ENCODE results near the gene CACNA1I.

Gene CACNA1I

DNA sequence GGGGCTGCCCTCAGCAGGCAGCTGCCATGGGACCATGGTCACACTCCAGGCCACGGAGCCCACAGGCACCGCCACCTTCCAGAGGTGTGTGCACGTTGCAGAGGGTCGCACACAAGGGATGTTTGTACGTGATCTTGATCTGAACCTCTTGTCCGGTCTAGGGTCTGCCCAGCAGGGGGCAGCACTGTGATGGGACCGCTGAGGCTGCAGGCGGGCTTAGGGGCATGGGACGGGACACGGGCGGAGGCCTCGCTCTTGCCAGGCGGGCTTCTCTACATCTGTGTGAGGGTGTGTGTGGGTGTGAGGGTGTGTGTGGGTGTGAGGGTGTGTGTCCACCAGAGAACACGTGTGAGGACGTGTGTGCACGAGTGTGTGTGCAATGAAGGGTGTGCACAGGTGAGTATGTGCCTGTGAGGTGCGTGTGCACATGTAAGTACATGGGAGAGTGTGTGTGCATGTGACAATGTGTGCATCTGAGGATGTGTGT lies 52.4 kb downstream of the CACNA1I start:
- no peak overlapping the region for H3K4me3 Mint-ChIP-seq
- H3K27me3 Mint-ChIP-seq = peaks cover 31% of the 10 kb centered on the region
- peaks cover 11% of the 10 kb centered on the region for H3K4me1 Mint-ChIP-seq
- CTCF ChIA-PET = interaction anchor here (0.8 to 2.7 kb wide), 2 partner anchors 9 to 402 kb away, joined by 3 to 16 read pairs; no protein-coding TSS in a partner anchor
- peak; percentile 75 for DNase-seq
- no peaks in the 10 kb centered on the region for H3K36me3 Mint-ChIP-seq
- no peaks in the 10 kb centered on the region for H3K9me3 Mint-ChIP-seq
- no peak overlapping the region for H3K27ac Mint-ChIP-seq

GRCh38 chr22:39623603-39624500 lies 53.3 kb downstream of the CACNA1I start:
- peaks cover 8% of the 10 kb centered on the region for H3K4me1 Mint-ChIP-seq
- no peaks in the 10 kb centered on the region for H3K9me3 Mint-ChIP-seq
- peaks cover 27% of the 10 kb centered on the region for H3K27me3 Mint-ChIP-seq
- H3K36me3 Mint-ChIP-seq = no peaks in the 10 kb centered on the region
- DNase-seq = no peak
- no peak overlapping the region for H3K4me3 Mint-ChIP-seq
- no peak overlapping the region for H3K27ac Mint-ChIP-seq
- CTCF ChIA-PET = interaction anchor here (1.0 to 1.1 kb wide), 2 partner anchors 9 to 400 kb away, joined by 3 read pairs; no protein-coding TSS in a partner anchor

DNA sequence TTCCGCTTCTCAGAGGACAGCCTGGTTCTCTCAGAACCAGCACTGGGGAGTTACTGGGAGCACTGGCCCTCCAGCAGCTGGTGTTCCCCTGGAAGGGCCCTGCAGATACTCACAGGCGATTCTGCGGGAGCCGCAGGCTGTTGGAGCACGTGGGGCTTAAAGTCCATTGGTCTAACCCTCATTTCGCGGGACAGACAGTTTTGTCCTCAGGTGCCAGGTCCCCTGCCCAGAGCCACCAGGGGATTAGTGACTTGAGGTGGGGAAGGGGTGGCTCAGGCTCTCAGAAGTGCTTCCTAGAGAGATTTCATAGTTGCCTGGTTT lies 53.9 kb downstream of the CACNA1I start:
- Mint-ChIP-seq H3K4me3 (no peak overlapping the region), H3K27ac (no peak overlapping the region), H3K36me3 (no peaks in the 10 kb centered on the region), H3K27me3 (peaks cover 31% of the 10 kb centered on the region), H3K9me3 (no peaks in the 10 kb centered on the region), H3K4me1 (peaks cover 13% of the 10 kb centered on the region)
- DNase-seq = no peak
- CTCF ChIA-PET = interaction anchor here (0.6 to 1.1 kb wide), 3 partner anchors 10 to 400 kb away, joined by 3 read pairs; no protein-coding TSS in a partner anchor

DNA sequence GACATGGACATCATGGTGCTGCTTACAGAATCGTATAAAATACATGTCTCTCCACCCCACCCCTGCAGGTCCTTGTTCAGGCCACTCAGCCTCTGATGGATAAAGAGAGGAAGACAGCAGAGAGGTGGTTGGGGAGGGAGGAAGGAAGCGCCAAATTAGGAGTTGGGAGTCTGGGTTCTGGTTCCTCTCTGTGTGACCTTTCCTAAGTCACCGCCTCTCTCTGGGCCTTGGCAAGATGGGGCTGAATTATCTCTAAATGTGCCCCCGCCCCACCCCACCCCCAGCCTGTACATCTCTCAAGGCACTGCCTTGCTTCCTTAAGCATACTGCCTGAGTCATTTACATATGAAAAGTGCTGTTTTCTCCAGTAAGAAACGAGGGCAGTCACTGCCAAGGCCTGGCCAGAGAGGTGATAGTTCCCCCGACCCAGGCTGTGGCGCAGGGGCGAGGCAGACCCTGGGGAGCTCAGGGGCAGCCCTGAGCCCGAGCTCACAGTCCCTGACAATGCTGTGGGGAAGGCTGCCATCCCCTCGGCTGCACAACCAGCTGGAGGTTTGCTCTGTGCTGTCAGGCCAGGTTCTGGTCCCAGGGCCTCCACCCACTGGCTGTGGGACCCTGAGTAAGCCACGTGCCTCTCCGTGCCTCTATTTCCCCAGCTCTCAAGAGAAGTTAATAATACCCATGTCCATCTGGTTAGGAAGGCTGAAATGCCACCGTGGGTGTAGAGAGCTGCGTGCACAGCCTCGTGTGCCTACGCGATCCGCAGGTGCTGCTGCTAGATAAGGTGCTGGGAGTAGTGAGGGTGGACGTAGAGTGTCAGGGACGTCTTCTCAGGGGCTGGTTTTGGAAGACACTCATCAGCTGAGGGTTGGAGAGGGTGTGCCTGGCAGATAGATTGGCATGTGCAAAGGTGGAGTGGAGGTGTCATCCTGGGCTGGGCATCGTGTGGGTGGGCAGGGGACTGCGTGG lies 55.3 kb downstream of the CACNA1I start:
- CTCF ChIA-PET = interaction anchor here (0.8 to 1.0 kb wide), 2 partner anchors 24 to 399 kb away, joined by 3 to 4 read pairs; no protein-coding TSS in a partner anchor
- Mint-ChIP-seq H3K36me3 (no peaks in the 10 kb centered on the region), H3K27me3 (peaks cover 27% of the 10 kb centered on the region), H3K4me1 (peaks cover 13% of the 10 kb centered on the region), H3K27ac (no peak overlapping the region), H3K4me3 (no peak overlapping the region), H3K9me3 (no peaks in the 10 kb centered on the region)
- no peak for DNase-seq

DNA sequence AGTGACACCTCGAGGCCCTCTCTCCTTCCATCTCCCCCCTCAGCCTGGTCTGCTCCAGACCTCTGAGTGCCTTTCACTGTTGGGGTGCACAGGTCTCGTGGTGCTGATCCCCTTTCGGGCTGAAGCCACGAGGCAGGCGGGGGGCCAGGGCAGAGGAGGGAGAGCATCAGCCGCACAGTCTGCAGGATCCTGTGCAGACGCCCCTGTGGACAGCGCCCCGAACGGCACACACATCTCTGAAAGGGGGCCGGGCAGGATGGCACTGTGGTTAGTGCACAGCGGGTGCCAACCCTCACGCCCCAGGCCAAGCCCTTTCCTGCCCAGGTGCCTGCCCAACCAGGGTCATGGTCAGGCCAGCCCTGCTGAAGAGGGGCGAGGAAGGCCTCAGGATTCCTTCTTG lies 56.7 kb downstream of the CACNA1I start:
- peaks cover 27% of the 10 kb centered on the region for H3K27me3 Mint-ChIP-seq
- peaks cover 14% of the 10 kb centered on the region for H3K4me1 Mint-ChIP-seq
- no peak overlapping the region for H3K4me3 Mint-ChIP-seq
- CTCF ChIA-PET = interaction anchor here (1.0 kb wide), 1 partner anchor 25 kb away, joined by 3 read pairs; no protein-coding TSS in a partner anchor
- no peaks in the 10 kb centered on the region for H3K36me3 Mint-ChIP-seq
- no peaks in the 10 kb centered on the region for H3K9me3 Mint-ChIP-seq
- no peak overlapping the region for H3K27ac Mint-ChIP-seq
- no peak for DNase-seq

DNA sequence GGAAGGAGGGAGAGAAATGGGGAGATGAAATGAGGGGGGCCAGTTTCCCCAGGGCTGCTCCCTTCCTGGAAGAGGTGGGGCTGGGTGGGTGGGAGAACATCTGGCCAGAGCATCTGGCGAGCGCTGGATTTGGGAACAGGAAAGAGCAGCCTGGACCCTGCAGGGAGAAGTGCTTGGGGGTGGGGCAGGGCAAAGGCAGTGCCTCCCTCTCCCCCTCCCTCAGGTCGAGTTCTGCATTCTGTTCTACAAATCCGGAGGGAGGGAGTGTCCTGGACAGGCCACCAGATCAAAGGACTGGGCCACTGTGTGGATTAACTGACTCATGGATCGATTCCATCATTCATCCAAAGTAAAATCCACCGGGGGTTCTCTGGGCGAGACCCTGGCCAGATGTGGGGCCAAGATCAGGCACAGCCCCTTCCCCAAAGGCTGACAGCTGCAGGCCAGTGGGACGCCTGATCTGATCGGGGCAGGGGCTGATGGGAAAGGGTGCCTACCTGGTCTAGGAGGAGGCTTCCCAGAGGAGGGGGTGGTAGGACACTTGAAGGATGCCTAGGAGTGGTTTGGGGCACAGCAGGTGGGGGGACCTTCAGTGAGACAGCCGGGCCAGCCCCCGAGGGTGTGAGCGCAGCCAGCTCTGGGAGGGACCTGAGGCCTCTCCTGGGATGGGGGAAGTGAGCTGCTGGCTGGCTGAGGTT lies 57.5 kb downstream of the CACNA1I start:
- no peak for DNase-seq
- H3K36me3 Mint-ChIP-seq = no peaks in the 10 kb centered on the region
- H3K4me1 Mint-ChIP-seq = peaks cover 14% of the 10 kb centered on the region
- H3K27ac Mint-ChIP-seq = no peak overlapping the region
- peaks cover 27% of the 10 kb centered on the region for H3K27me3 Mint-ChIP-seq
- no peak overlapping the region for H3K4me3 Mint-ChIP-seq
- CTCF ChIA-PET = no interaction called here
- no peaks in the 10 kb centered on the region for H3K9me3 Mint-ChIP-seq

DNA sequence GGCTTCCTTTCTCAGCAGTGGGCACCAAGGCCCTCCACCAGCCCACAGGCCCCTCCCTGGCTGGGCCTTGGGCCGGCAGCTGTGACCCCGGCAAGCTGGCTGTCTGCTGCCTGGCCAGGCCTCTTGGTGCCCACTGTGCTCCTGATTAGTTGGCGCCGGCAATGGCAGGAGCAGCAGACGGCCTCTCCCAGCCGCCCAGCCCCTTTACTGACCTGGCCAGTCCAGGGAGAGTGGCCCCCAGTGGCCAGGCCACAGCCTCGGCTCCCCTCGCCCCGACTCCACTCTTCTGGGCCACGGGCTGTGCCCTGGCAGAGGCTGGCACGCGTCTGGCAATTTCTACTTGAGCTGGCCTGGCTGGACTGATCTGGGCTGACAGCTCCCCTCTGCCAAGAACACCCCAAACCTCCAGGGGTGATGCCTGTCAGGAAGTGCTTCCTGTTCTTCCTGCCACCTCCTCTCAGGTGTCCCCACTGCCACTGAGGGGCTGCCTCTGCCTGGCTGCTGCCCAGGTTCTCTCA lies 58.1 kb downstream of the CACNA1I start:
- no peak overlapping the region for H3K4me3 Mint-ChIP-seq
- H3K9me3 Mint-ChIP-seq = no peaks in the 10 kb centered on the region
- no peak overlapping the region for H3K27ac Mint-ChIP-seq
- DNase-seq = no peak
- H3K27me3 Mint-ChIP-seq = peaks cover 32% of the 10 kb centered on the region
- H3K4me1 Mint-ChIP-seq = peaks cover 14% of the 10 kb centered on the region
- CTCF ChIA-PET = no interaction called here
- H3K36me3 Mint-ChIP-seq = no peaks in the 10 kb centered on the region

- peaks cover 37% of the 10 kb centered on the region for H3K27me3 Mint-ChIP-seq
- CTCF ChIA-PET = no interaction called here
- DNase-seq = no peak
Observed at GRCh38 chr22:39629851-39630250, 59.3 kb downstream of the CACNA1I start.

DNA sequence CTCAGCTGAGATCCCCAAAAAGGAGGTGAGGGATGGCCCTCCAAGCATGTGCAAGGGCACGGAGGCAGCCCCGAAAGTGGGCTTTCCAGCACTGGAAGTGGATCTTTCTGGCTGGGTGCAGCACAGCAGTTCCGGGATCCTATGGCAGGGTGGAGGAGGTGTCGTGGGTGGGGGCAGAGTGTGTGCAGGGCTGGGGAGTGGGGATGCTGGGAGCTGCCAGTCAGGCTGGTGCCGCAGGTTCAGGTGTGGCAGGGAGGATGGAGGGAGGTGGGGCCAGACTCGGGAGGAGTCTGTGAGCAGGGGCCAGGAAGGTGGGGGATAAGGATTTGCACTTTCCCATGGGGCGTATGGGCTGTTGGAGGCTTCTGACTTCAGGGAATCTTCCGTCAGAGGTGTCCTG lies 60.2 kb downstream of the CACNA1I start:
- Mint-ChIP-seq H3K27ac (no peak overlapping the region), H3K36me3 (no peaks in the 10 kb centered on the region), H3K4me3 (no peak overlapping the region), H3K27me3 (peaks cover 37% of the 10 kb centered on the region), H3K4me1 (peaks cover 14% of the 10 kb centered on the region), H3K9me3 (no peaks in the 10 kb centered on the region)
- CTCF ChIA-PET = no interaction called here
- DNase-seq = no peak

More at GRCh38 chr22:39629851-39630250, 59.3 kb downstream of the CACNA1I start:
- H3K9me3 Mint-ChIP-seq = no peaks in the 10 kb centered on the region
- H3K27ac Mint-ChIP-seq = no peak overlapping the region
- peaks cover 14% of the 10 kb centered on the region for H3K4me1 Mint-ChIP-seq
- H3K4me3 Mint-ChIP-seq = no peak overlapping the region
- H3K36me3 Mint-ChIP-seq = no peaks in the 10 kb centered on the region

DNA sequence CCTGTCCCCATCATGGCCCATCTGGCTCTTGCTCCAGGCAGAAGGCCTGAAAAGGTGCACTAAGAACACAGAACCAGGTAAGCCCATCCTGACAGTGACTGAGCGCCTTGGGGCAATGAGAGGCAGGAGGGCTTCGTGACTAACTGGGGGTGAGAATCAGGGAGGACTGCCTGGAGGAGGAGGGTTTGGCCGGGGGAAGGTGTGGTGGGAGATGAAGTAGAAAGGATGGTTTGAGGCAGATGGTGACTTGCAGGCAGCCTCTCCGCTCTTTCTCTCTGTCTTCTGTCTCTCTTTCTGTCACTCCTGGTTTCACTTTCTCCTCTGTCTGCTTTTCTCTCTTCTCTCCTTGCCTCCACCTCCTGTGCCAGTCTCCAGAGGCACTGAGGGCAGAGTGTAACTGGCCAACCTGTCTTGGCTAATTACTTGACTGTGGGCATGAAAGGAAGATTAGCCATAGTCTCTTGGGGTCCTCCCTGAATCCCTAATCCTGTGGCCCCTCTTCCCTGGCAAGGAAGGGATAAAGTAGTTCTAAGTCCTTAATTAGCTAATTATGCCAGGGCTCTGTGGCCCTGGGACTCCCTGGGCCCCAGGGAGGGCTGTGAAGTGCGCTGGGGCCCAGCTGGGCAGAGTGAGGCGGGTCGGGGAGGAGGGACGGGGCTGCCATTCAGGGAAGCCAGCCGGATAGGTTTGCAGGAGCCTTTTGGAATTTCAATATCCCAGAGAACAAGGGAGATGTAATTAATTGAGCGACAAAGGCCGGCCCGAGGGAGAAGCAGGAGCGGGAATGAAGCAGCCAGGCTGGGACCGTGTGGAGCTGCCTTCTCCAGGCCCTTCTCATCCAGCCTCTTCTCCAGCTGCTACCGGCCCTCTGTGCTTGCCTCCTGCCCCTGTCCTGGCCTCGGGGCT lies 61.1 kb downstream of the CACNA1I start:
- Mint-ChIP-seq H3K4me3 (no peak overlapping the region), H3K27ac (peak overlapping the region; percentile 21), H3K4me1 (peaks cover 14% of the 10 kb centered on the region), H3K27me3 (peaks cover 31% of the 10 kb centered on the region), H3K9me3 (no peaks in the 10 kb centered on the region), H3K36me3 (no peaks in the 10 kb centered on the region)
- no peak for DNase-seq
- CTCF ChIA-PET = interaction anchor here (0.9 kb wide), 1 partner anchor 9 kb away, joined by 3 read pairs; no protein-coding TSS in a partner anchor

- Mint-ChIP-seq H3K4me1 (peaks cover 4% of the 10 kb centered on the region), H3K9me3 (peaks cover 2% of the 10 kb centered on the region), H3K27me3 (peaks cover 14% of the 10 kb centered on the region), H3K27ac (no peak overlapping the region), H3K36me3 (no peaks in the 10 kb centered on the region), H3K4me3 (no peak overlapping the region)
- CTCF ChIA-PET = no interaction called here
- no peak for DNase-seq
Observed at GRCh38 chr22:39634530-39635405, 64.2 kb downstream of the CACNA1I start.

DNA sequence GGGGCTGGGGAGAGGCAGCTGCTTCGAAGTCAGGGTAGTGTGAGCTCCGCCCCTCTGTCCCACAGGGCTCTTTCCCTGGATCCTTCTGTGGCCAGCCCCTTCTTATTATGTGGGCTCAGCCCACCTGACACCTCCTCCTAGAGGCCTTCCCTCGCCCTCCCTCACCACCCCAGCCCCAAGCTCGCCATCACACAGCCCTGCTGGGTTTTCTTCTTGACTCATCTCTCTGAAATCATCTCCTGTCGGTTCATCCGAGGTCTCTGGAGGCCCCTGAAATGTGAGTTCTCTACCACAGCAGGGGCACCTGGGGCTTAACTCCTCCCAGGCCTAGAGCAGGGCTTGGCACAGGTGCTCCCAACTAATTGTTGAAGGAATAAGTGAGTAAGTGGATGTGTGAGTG lies 65.2 kb downstream of the CACNA1I start:
- no peak for DNase-seq
- H3K36me3 Mint-ChIP-seq = no peaks in the 10 kb centered on the region
- peaks cover 3% of the 10 kb centered on the region for H3K9me3 Mint-ChIP-seq
- H3K27ac Mint-ChIP-seq = no peak overlapping the region
- H3K4me3 Mint-ChIP-seq = no peak overlapping the region
- peaks cover 23% of the 10 kb centered on the region for H3K27me3 Mint-ChIP-seq
- H3K4me1 Mint-ChIP-seq = peaks cover 4% of the 10 kb centered on the region
- CTCF ChIA-PET = no interaction called here

All from activated naive CD4-positive, alpha-beta T cell treated with anti-CD3 and anti-CD28 coated beads, Interleukin-2, amount 10 ng/mL, durations not matched to agents 7 days and 5 days (primary cell).